ENCODE measurements around the gene AUTS2. TPM values are rescaled to one million over a fixed set of nuclear protein-coding genes. Genes with fewer than 3 reads are reported as not detected.

The AUTS2 gene
- total and polyA plus RNA-seq, 9 of the 15 experiments (the other 6 are each of a cell fraction or from before 2014, with no cell fraction given): 0.58 TPM; not detected in 8

DNA sequence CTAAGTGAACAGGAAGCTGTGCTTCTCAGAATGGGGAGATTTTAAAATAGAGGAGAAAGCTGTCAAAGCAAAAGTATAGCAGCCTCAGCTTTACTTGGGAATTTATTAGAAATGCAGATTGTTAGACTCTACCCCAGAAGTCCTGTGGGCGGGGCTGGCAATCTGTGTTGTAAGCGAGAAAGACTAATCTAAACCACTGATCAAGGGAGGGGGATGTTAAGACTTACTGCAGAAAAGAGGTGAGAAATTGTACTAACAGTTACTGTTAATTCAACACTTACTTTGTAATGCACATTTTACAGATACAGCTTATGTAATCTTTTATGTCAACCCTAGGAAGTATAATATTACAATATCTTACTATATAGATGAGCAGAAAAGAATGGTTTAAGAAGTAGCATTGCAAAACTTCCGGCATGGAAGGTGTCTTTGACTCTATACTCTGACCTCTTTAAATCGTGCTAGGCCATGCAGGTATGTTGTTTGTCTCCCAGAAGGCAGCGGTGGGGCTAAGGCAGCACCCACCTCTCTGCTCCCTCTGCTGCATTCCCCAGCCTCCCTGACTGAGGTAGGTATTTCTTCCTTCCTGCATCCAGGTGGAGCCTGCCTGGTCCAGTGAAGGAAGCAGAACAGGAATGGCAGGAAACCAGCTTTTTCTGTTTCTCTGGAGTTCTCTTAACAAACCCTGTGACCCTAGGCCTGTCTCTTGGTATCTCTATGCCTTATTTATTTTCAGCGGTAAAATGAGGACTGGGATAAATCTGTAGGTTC, 462.2 kb downstream of the AUTS2 start:
- Histone ChIP-seq H3K4me1 (replicated peaks in 1 of 2; ENCODE audit: control insufficient read depth in 2 of 2, insufficient read depth in 2 of 2, low read length in 2 of 2) (no peaks in the 10 kb centered on the region), H3K27ac (ENCODE audit: extremely low read depth, low read depth, low read length) (no peak overlapping the region), H3K4me2 (ENCODE audit: insufficient read depth, low read length) (no peak overlapping the region), H2AFZ (ENCODE audit: low read depth, low read length) (no peak overlapping the region), H3K4me3 (no peak overlapping the region), H3K9me1 (ENCODE audit: control insufficient read depth, insufficient read depth, low read length) (no peaks in the 10 kb centered on the region), H3K79me2 (ENCODE audit: control insufficient read depth, insufficient read depth, low read length) (no peaks in the 10 kb centered on the region), H3K27me3 (ENCODE audit: control insufficient read depth in 2 of 2, insufficient read depth in 2 of 2, low read length in 2 of 2) (no peaks in the 10 kb centered on the region), H3K9me3 (replicated peaks; ENCODE audit: control insufficient read depth, insufficient read depth, low read depth, low read length) (no peaks in the 10 kb centered on the region), H3K9ac (ENCODE audit: insufficient read depth in 1 of 2, low read depth in 2 of 2, low read length in 2 of 2) (no peak overlapping the region), H3K36me3 (ENCODE audit: control insufficient read depth, insufficient read depth, low read length) (no peaks in the 10 kb centered on the region), H4K20me1 (replicated peaks; ENCODE audit: control insufficient read depth, insufficient read depth, low read length) (no peaks in the 10 kb centered on the region)
- WGBS (ENCODE audit: insufficient coverage, low coverage, missing lambda C conversion rate): under 1% methylated on average over 6 of the region's 6 CpGs
- no TSS peak for BruUV-seq (replicated peaks)
- CTCF ChIA-PET (ENCODE audit: low intra/inter-chr PET ratio): no interaction called here
- intact Hi-C loops (cut with micrococcal nuclease) (no loop called here), in situ Hi-C loops (cut with MboI) (no loop called here)
- no peak for DNase-seq (ENCODE audit: extremely low read depth in 1 of 4, low spot score in 3 of 4)
- FAIRE-seq: no peak
- no peak for ATAC-seq
- POLR2A ChIA-PET: no interaction called here
- no peak for TF ChIP-seq PHF20 (IDR thresholded peaks at IDR 0.05; ENCODE audit: partially characterized antibody)
- TF ChIP-seq ZNF311 (CRISPR knock-in tag; IDR thresholded peaks at IDR 0.05): no peak
- TF ChIP-seq ZNF24 (IDR thresholded peaks at IDR 0.05): no peak
- no peak for TF ChIP-seq RBM17 (IDR thresholded peaks at IDR 0.05; ENCODE audit: borderline replicate concordance, low read depth, low read length)
- TF ChIP-seq LEF1 (IDR thresholded peaks at IDR 0.05): no peak
- no peak for TF ChIP-seq GABPA (tag; conservative IDR thresholded peaks at IDR 0.05; ENCODE audit: low read depth)
- no peak for TF ChIP-seq ZNF263 (CRISPR knock-in tag; IDR thresholded peaks at IDR 0.05; ENCODE audit: borderline replicate concordance)
- TF ChIP-seq ARID4B (CRISPR knock-in tag; IDR thresholded peaks at IDR 0.05): no peak
- TF ChIP-seq SMAD3 (CRISPR knock-in tag; conservative IDR thresholded peaks at IDR 0.05): no peak
- no peak for TF ChIP-seq NBN (IDR thresholded peaks at IDR 0.05; ENCODE audit: low read depth)
- no peak for TF ChIP-seq NFRKB (IDR thresholded peaks at IDR 0.05; ENCODE audit: low read depth)
- no peak for TF ChIP-seq SUPT5H (IDR thresholded peaks at IDR 0.05)
- no peak for TF ChIP-seq HNRNPUL1 (IDR thresholded peaks at IDR 0.05; ENCODE audit: low read length)
- no peak for TF ChIP-seq NR4A1 (CRISPR knock-in tag; IDR thresholded peaks at IDR 0.05)
- TF ChIP-seq NR4A1 (tag; IDR thresholded peaks at IDR 0.05): no peak
- no peak for TF ChIP-seq ZNF174 (CRISPR knock-in tag; IDR thresholded peaks at IDR 0.05)
- TF ChIP-seq, protein P1, sequence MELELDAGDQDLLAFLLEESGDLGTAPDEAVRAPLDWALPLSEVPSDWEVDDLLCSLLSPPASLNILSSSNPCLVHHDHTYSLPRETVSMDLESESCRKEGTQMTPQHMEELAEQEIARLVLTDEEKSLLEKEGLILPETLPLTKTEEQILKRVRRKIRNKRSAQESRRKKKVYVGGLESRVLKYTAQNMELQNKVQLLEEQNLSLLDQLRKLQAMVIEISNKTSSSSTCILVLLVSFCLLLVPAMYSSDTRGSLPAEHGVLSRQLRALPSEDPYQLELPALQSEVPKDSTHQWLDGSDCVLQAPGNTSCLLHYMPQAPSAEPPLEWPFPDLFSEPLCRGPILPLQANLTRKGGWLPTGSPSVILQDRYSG (tag; conservative IDR thresholded peaks at IDR 0.05; ENCODE audit: low read depth): no peak
